GM23248 (cell line): Measurements from ENCODE around the gene AGO1. TPM values are rescaled to one million over a fixed set of nuclear protein-coding genes. Genes with fewer than 3 reads are reported as not detected.
A peak's percentile ranks its signal among the peaks of the same experiment; 100 is the strongest.

Source experiments
- DNase-seq: peaks from one replicate; pipeline ENCODE4 v3.0.0-alpha.2; 2015
- H2AFZ ChIP-seq: fragments of 200-600 bp; sonication (generic); 2 replicates; pipeline ENCODE4 v1.6.1; 2016; ENCODE audit warnings: antibody characterized with exemption
- H3F3A ChIP-seq: fragments of 200-600 bp; sonication (generic); 2 replicates; pipeline ENCODE4 v1.6.1; 2016; ENCODE audit warnings: mild to moderate bottlenecking, antibody characterized with exemption, mixed run types; ENCODE audit not compliant: insufficient read depth
- H3K27ac ChIP-seq: fragments of 200-600 bp; sonication (generic); 2 replicates; pipeline ENCODE4 v1.5.1; 2016; ENCODE audit warnings: mild to moderate bottlenecking
- H3K27me3 ChIP-seq: fragments of 200-600 bp; sonication (generic); replicated peaks from 2 replicates; pipeline ENCODE4 v1.6.1; 2016; ENCODE audit warnings: mild to moderate bottlenecking; ENCODE audit not compliant: insufficient read depth
- H3K36me3 ChIP-seq: fragments of 200-600 bp; sonication (generic); 2 replicates; pipeline ENCODE4 v1.6.1; 2016; ENCODE audit warnings: low read depth, mild to moderate bottlenecking
- H3K4me1 ChIP-seq: fragments of 200-600 bp; sonication (generic); 2 replicates; pipeline ENCODE4 v1.6.1; 2016; ENCODE audit warnings: mild to moderate bottlenecking; ENCODE audit not compliant: insufficient read depth
- H3K4me2 ChIP-seq: fragments of 200-600 bp; sonication (generic); one replicate; pipeline ENCODE4 v1.6.1; 2016; ENCODE audit warnings: mild to moderate bottlenecking; ENCODE audit not compliant: unreplicated experiment
- H3K4me3 ChIP-seq: fragments of 200-600 bp; sonication (generic); 2 replicates; pipeline ENCODE4 v1.5.1; 2016; ENCODE audit warnings: mild to moderate bottlenecking
- H3K79me2 ChIP-seq: fragments of 200-600 bp; sonication (generic); 2 replicates; pipeline ENCODE4 v1.6.1; 2016; ENCODE audit warnings: mild to moderate bottlenecking; ENCODE audit not compliant: insufficient read depth
- H3K9ac ChIP-seq: fragments of 200-600 bp; sonication (generic); 2 replicates; pipeline ENCODE4 v1.6.1; 2016; ENCODE audit warnings: mild to moderate bottlenecking
- H3K9me2 ChIP-seq: fragments of 200-600 bp; sonication (generic); 2 replicates; pipeline ENCODE4 v1.6.1; 2016; ENCODE audit warnings: mixed run types, mild to moderate bottlenecking, moderate library complexity; ENCODE audit not compliant: insufficient read depth
- H3K9me3 ChIP-seq: fragments of 200-600 bp; sonication (generic); one replicate; pipeline ENCODE4 v1.6.1; 2017; ENCODE audit warnings: low read depth
- H4K20me1 ChIP-seq: fragments of 200-600 bp; sonication (generic); 2 replicates; pipeline ENCODE4 v1.6.0; 2016; ENCODE audit not compliant: insufficient read depth
- EZH2 ChIP-seq: fragments of 200-600 bp; sonication (generic); IDR thresholded peaks from 2 replicates; pipeline ENCODE4 v1.6.1; 2018; ENCODE audit warnings: antibody characterized with exemption, mild to moderate bottlenecking; ENCODE audit not compliant: insufficient read depth, poor library complexity, severe bottlenecking
- EZH2phosphoT487 ChIP-seq: fragments of 200-600 bp; sonication (generic); IDR thresholded peaks from 2 replicates; pipeline ENCODE4 v1.6.1; 2018; ENCODE audit warnings: antibody characterized with exemption, moderate library complexity, mild to moderate bottlenecking, low read depth; ENCODE audit not compliant: insufficient read depth
- WGBS, 2 experiments: methylation state at CpG; one replicate each; pipeline ENCODE4 v1.1.6; 2015 to 2017; ENCODE audit warnings: low lambda C conversion rate in 2 of 2, low coverage in 1 of 2; ENCODE audit errors: missing lambda C conversion rate in 2 of 2; 5-methylcytosine and 5-hydroxymethylcytosine counted together
- in situ Hi-C: fragments of 300-500 bp; cut with MboI; formaldehyde crosslinking; loops from 2 replicates; pipeline ENCODE4 v1.15.0; 2020
- polyA plus RNA-seq: library from polyadenylated mRNA; unstranded; fragments of >200 nt; fragmentation: Nextera tagmentation; extraction: Ambion mirVana; gene quantifications from 2 replicates; pipeline ENCODE4 v1.2.1, GENCODE V29; 2016
- total RNA-seq: library from RNA; depleted of rRNA; stranded (reverse); fragments of >200 nt; shearing (Covaris generic); gene quantifications from 2 replicates; pipeline ENCODE4 v1.2.3, GENCODE V29; 2014; rRNA removed

Gene AGO1
- total RNA-seq = 11.0 and 13.8 TPM in 2 replicates
- 5.5 and 6.1 TPM in 2 replicates for polyA plus RNA-seq

- no peaks in the 10 kb centered on the region for H3K4me1 ChIP-seq
- in situ Hi-C loops = no loop called here
- H3K9me2 ChIP-seq = no peaks in the 10 kb centered on the region
- H3F3A ChIP-seq = no peaks in the 10 kb centered on the region
- H4K20me1 ChIP-seq = no peaks in the 10 kb centered on the region
- peak within 1 kb of the TSS; percentile 87 for H3K4me2 ChIP-seq
- WGBS, 2 experiments = 1 to 2% methylated on average over 17 to 51 of the region's 58 CpGs
- no peaks in the 10 kb centered on the region for H3K36me3 ChIP-seq
- no peaks in the 10 kb centered on the region for H3K27me3 ChIP-seq
- H3K9me3 ChIP-seq = no peaks in the 10 kb centered on the region
- peaks cover 22% of the 10 kb centered on the region for H3K79me2 ChIP-seq
- peak within 1 kb of the TSS; percentile 94 for H3K4me3 ChIP-seq
- peak; percentile 97 for DNase-seq
- H3K27ac ChIP-seq = 0 out of 2 replicates have a peak within 1 kb of the TSS, but pooled peaks have one; percentile 8
- no peak for TF ChIP-seq EZH2
- no peak for TF ChIP-seq EZH2phosphoT487
- peak within 1 kb of the TSS; percentile 95 for H2AFZ ChIP-seq
- peak within 1 kb of the TSS; percentile 91 for H3K9ac ChIP-seq
Measured at GRCh38 chr1:35882945-35883634, at the start of gene AGO1. Gene AGO1 (plus strand): TSS chr1:35883209. CDS start chr1:35883422, 213 bp downstream.

GRCh38 chr1:35833395-35833794, 49.6 kb upstream of the AGO1 start:
- no peaks in the 10 kb centered on the region for H3F3A ChIP-seq
- no peaks in the 10 kb centered on the region for H3K79me2 ChIP-seq
- peaks cover 38% of the 10 kb centered on the region for H3K36me3 ChIP-seq
- no peaks in the 10 kb centered on the region for H3K27me3 ChIP-seq
- no peak overlapping the region for H2AFZ ChIP-seq
- 0 out of 2 replicates have a peak, but pooled peaks cover 3% of the 10 kb centered on the region for H3K4me1 ChIP-seq
- no peak overlapping the region for H3K4me3 ChIP-seq
- no peaks in the 10 kb centered on the region for H3K9me3 ChIP-seq
- TF ChIP-seq EZH2 (no peak), EZH2phosphoT487 (no peak)
- H3K9me2 ChIP-seq = no peaks in the 10 kb centered on the region
- WGBS, 2 experiments = 94 to 97% methylated on average over 2 of the region's 2 CpGs
- H3K4me2 ChIP-seq = no peak overlapping the region
- no peak overlapping the region for H3K27ac ChIP-seq
- H3K9ac ChIP-seq = no peak overlapping the region
- no peak for DNase-seq
- H4K20me1 ChIP-seq = no peaks in the 10 kb centered on the region
- in situ Hi-C loops = no loop called here

- in situ Hi-C loops = no loop called here
- Histone ChIP-seq H3K27ac (no peak overlapping the region), H3K9me2 (no peaks in the 10 kb centered on the region), H3K79me2 (no peaks in the 10 kb centered on the region), H3K36me3 (peaks cover 35% of the 10 kb centered on the region), H3K9ac (no peak overlapping the region), H3K4me1 (0 out of 2 replicates have a peak, but pooled peaks cover 3% of the 10 kb centered on the region), H3K4me2 (no peak overlapping the region), H2AFZ (no peak overlapping the region), H4K20me1 (no peaks in the 10 kb centered on the region), H3K9me3 (no peaks in the 10 kb centered on the region), H3K4me3 (no peak overlapping the region), H3F3A (no peaks in the 10 kb centered on the region), H3K27me3 (no peaks in the 10 kb centered on the region)
- no peak for DNase-seq
- TF ChIP-seq EZH2 = no peak
- no peak for TF ChIP-seq EZH2phosphoT487
- 94 to 100% methylated on average over 2 of the region's 2 CpGs for WGBS, 2 experiments
Measured at GRCh38 chr1:35834218-35834617, 48.8 kb upstream of the AGO1 start.

- Histone ChIP-seq H3K27me3 (no peaks in the 10 kb centered on the region), H3K4me2 (no peak overlapping the region), H3K36me3 (peaks cover 32% of the 10 kb centered on the region), H3K9ac (no peak overlapping the region), H2AFZ (no peak overlapping the region), H3K27ac (no peak overlapping the region), H3K4me3 (no peak overlapping the region), H3F3A (no peaks in the 10 kb centered on the region), H3K79me2 (no peaks in the 10 kb centered on the region), H3K9me2 (no peaks in the 10 kb centered on the region), H3K9me3 (no peaks in the 10 kb centered on the region), H4K20me1 (no peaks in the 10 kb centered on the region), H3K4me1 (0 out of 2 replicates have a peak, but pooled peaks cover 3% of the 10 kb centered on the region)
- DNase-seq = no peak
- no peak for TF ChIP-seq EZH2phosphoT487
- TF ChIP-seq EZH2 = no peak
- in situ Hi-C loops = no loop called here
- 83 to 84% methylated on average over 2 of the region's 2 CpGs for WGBS, 2 experiments
Measured at GRCh38 chr1:35835398-35835797, 47.6 kb upstream of the AGO1 start.
